GM12891 (cell line): ENCODE results near the gene JUP.
A peak's percentile ranks its signal among the peaks of the same experiment; 100 is the strongest.

Experiments used
- DNase-seq: peaks from one replicate; pipeline ENCODE4 v3.0.0; 2011; ENCODE audit warnings: low spot score; ENCODE audit not compliant: insufficient read length
- FAIRE-seq: peaks from 2 replicates; lab custom pipeline; 2011; peaks lifted over from hg19 to GRCh38; lab: Jason Lieb, UNC
- PAX5 ChIP-seq: IDR thresholded peaks from 2 replicates; pipeline ENCODE4 v1.6.1; 2011; ENCODE audit warnings: low read length, moderate library complexity, mild to moderate bottlenecking; ENCODE audit not compliant: insufficient read depth, severe bottlenecking
- POLR2A ChIP-seq: IDR thresholded peaks from 2 replicates; pipeline ENCODE4 v1.6.1; 2011; ENCODE audit warnings: low read depth, low read length, control low read depth
- POLR2AphosphoS5 ChIP-seq: IDR thresholded peaks from 2 replicates; pipeline ENCODE4 v1.6.1; 2011; ENCODE audit warnings: low read depth, low read length, control low read depth
- POU2F2 ChIP-seq: IDR thresholded peaks from 2 replicates; pipeline ENCODE4 v1.6.1; 2011; ENCODE audit warnings: low read depth, mild to moderate bottlenecking, control low read depth, low read length, moderate library complexity
- SPI1 ChIP-seq: IDR thresholded peaks from 2 replicates; pipeline ENCODE4 v1.6.1; 2011; ENCODE audit warnings: low read depth, low read length, control low read depth
- TAF1 ChIP-seq: IDR thresholded peaks from 2 replicates; pipeline ENCODE4 v1.6.1; 2011; ENCODE audit warnings: low read depth, low read length, control low read depth

JUP gene

GRCh38 chr17:41738077-41738800 is 48.3 kb downstream of the JUP start:
- peak; percentile 93 for FAIRE-seq
- TF ChIP-seq POLR2AphosphoS5 (no peak), TAF1 (no peak)
- DNase-seq, result peak; percentile 89

GRCh38 chr17:41737680-41738023 is 48.9 kb downstream of the JUP start:
- DNase-seq (no peak), FAIRE-seq (no peak)
- no peak for TF ChIP-seq POU2F2
- no peak for TF ChIP-seq SPI1
- no peak for TF ChIP-seq POLR2AphosphoS5
- TF ChIP-seq PAX5, result no peak
- TF ChIP-seq POLR2A, result no peak
- TF ChIP-seq TAF1, result no peak

- FAIRE-seq (no peak), DNase-seq (no peak)
- TF ChIP-seq POLR2A (no peak), SPI1 (no peak), TAF1 (no peak), POU2F2 (no peak), PAX5 (no peak), POLR2AphosphoS5 (no peak)
These were observed 49.4 kb downstream of the JUP start for GRCh38 chr17:41736983-41737679.

- DNase-seq (no peak), FAIRE-seq (no peak)
- TF ChIP-seq SPI1 (no peak), POLR2AphosphoS5 (no peak), PAX5 (no peak), TAF1 (no peak)
These were observed 50.8 kb downstream of the JUP start for GRCh38 chr17:41735744-41736143.

- DNase-seq (no peak), FAIRE-seq (no peak)
- TF ChIP-seq POLR2AphosphoS5 (no peak), TAF1 (no peak), PAX5 (no peak), POU2F2 (no peak), POLR2A (no peak), SPI1 (no peak)
These were observed 51.6 kb downstream of the JUP start for GRCh38 chr17:41734949-41735313.

GRCh38 chr17:41734139-41734948 is 52.2 kb downstream of the JUP start, which contains the start of gene HAP1:
TSS of gene HAP1 (minus strand) at chr17:41734643. CDS start at chr17:41734634, 9 bp downstream.
- no peak for TF ChIP-seq POLR2A
- FAIRE-seq (no peak), DNase-seq (no peak)

- DNase-seq, result no peak
- TF ChIP-seq POU2F2, result no peak
- TF ChIP-seq POLR2A, result no peak
- TF ChIP-seq SPI1, result no peak
- TF ChIP-seq PAX5, result no peak
- TF ChIP-seq POLR2AphosphoS5, result no peak
- no peak for TF ChIP-seq TAF1
- FAIRE-seq, result no peak
These were observed 53.0 kb downstream of the JUP start for GRCh38 chr17:41733348-41734138.

- FAIRE-seq (no peak), DNase-seq (no peak)
- TF ChIP-seq PAX5, result no peak
- no peak for TF ChIP-seq SPI1
- TF ChIP-seq POU2F2, result no peak
- TF ChIP-seq POLR2AphosphoS5, result no peak
- TF ChIP-seq POLR2A, result no peak
- TF ChIP-seq TAF1, result no peak
These were observed 54.7 kb downstream of the JUP start for GRCh38 chr17:41731836-41732235.

GRCh38 chr17:41730479-41730878 is 56.0 kb downstream of the JUP start:
- no peak for TF ChIP-seq POLR2A
- no peak for TF ChIP-seq PAX5
- TF ChIP-seq TAF1, result no peak
- no peak for TF ChIP-seq SPI1
- no peak for TF ChIP-seq POU2F2
- TF ChIP-seq POLR2AphosphoS5, result no peak
- FAIRE-seq (peak; percentile 20), DNase-seq (no peak)
